GM12878 (cell line): ENCODE data around the gene CREB5. TPM values are rescaled to one million over a fixed set of nuclear protein-coding genes. Genes with fewer than 3 reads are reported as not detected.

ENCODE experiments used
- ATAC-seq: fragments of 200-7000 bp; cut with Tn5 transposase; 3 replicates; pipeline ENCODE4 v1.9.1; 2020; ENCODE audit warnings: mild to moderate bottlenecking, moderate library complexity
- BruUV-seq: library from RNA; stranded (reverse); fragments of 400-500 nt; replicated peaks from 2 replicates; lab custom pipeline; 2021; lab: Mats Ljungman, UMichigan
- CTCF ChIA-PET: fragments of 300-600 bp; sonication (Branson Sonifier 250); formaldehyde crosslinking; extraction: SDS; loops from one replicate; lab custom pipeline; 2021; ENCODE audit warnings: inconsistent platforms; lab: Yijun Ruan, JAX
- POLR2A ChIA-PET: fragments of 350-600 bp; formaldehyde crosslinking; extraction: SDS; loops from one replicate; lab custom pipeline; 2021; ENCODE audit warnings: inconsistent platforms; lab: Charles Lee
- RAD21 ChIA-PET: fragments of 300-600 bp; sonication (Branson Sonifier 250); formaldehyde crosslinking; loops from one replicate; lab custom pipeline; 2023; ENCODE audit warnings: antibody characterized with exemption; ENCODE audit not compliant: unreplicated experiment; lab: Charles Lee
- SMC1A ChIA-PET: fragments of 300-600 bp; sonication (Branson Sonifier 250); formaldehyde crosslinking; loops from one replicate; lab custom pipeline; 2023; ENCODE audit not compliant: unreplicated experiment, uncharacterized antibody; lab: Charles Lee
- DNase-seq: peaks from one replicate; pipeline ENCODE4 v3.0.0-alpha.2; 2011; ENCODE audit warnings: low read depth, low spot score
- FAIRE-seq: peaks from 3 replicates; lab custom pipeline; 2011; peaks lifted over from hg19 to GRCh38; lab: Jason Lieb, UNC
- H2AFZ ChIP-seq: 2 replicates; pipeline ENCODE4 v1.6.0; 2011; ENCODE audit warnings: low read depth, low read length, control low read depth; ENCODE audit not compliant: control insufficient read depth
- H3K27ac ChIP-seq: 2 replicates; pipeline ENCODE4 v1.5.1; 2011; ENCODE audit warnings: control low read depth; ENCODE audit not compliant: control insufficient read depth, insufficient read depth
- H3K27me3 ChIP-seq, 2 experiments: replicated peaks in 1 of 2; 2 replicates each; pipeline versions ENCODE4 v1.6.0 to v1.6.1; 2011; ENCODE audit warnings: low read length in 1 of 2; ENCODE audit not compliant: control insufficient read depth in 2 of 2, insufficient read depth in 2 of 2
- H3K36me3 ChIP-seq, 2 experiments: 2 replicates each; pipeline ENCODE4 v1.5.1; 2011; ENCODE audit warnings: low read length in 1 of 2; ENCODE audit not compliant: control insufficient read depth in 2 of 2, insufficient read depth in 2 of 2
- H3K4me1 ChIP-seq: 2 replicates; pipeline ENCODE4 v1.6.1; 2011; ENCODE audit warnings: mild to moderate bottlenecking, low read length, moderate library complexity, mixed read lengths; ENCODE audit not compliant: control insufficient read depth, insufficient read depth
- H3K4me2 ChIP-seq: 2 replicates; pipeline ENCODE4 v1.6.0; 2011; ENCODE audit warnings: control low read depth; ENCODE audit not compliant: control insufficient read depth, insufficient read depth
- H3K4me3 ChIP-seq: fragments of 200-600 bp; sonication (generic); 2 replicates; pipeline ENCODE4 v1.5.1; 2016
- H3K79me2 ChIP-seq: 2 replicates; pipeline ENCODE4 v1.6.0; 2011; ENCODE audit warnings: low read length; ENCODE audit not compliant: control insufficient read depth, insufficient read depth
- H3K9ac ChIP-seq: 2 replicates; pipeline ENCODE4 v1.8.0; 2011; ENCODE audit warnings: low read length, control low read depth, mixed read lengths; ENCODE audit not compliant: control insufficient read depth, insufficient read depth
- H3K9me3 ChIP-seq: replicated peaks from 3 replicates; pipeline ENCODE4 v1.5.1; 2011; ENCODE audit warnings: mild to moderate bottlenecking, low read length; ENCODE audit not compliant: control insufficient read depth, insufficient read depth
- H4K20me1 ChIP-seq: 2 replicates; pipeline ENCODE4 v1.6.0; 2011; ENCODE audit not compliant: control insufficient read depth, insufficient read depth
- HDAC6 ChIP-seq: fragments of 200-600 bp; sonication (generic); IDR thresholded peaks from one replicate; pipeline ENCODE4 v1.8.0; 2017; ENCODE audit warnings: antibody characterized with exemption; ENCODE audit not compliant: unreplicated experiment
- MEF2A ChIP-seq: IDR thresholded peaks from 2 replicates; pipeline ENCODE4 v1.6.1; 2011; ENCODE audit warnings: low read depth, mild to moderate bottlenecking, low read length, moderate library complexity; ENCODE audit not compliant: insufficient read depth
- PML ChIP-seq: IDR thresholded peaks from 2 replicates; pipeline ENCODE4 v1.6.1; 2012; ENCODE audit warnings: low read length, inconsistent platforms
- SPI1 ChIP-seq: IDR thresholded peaks from 2 replicates; pipeline ENCODE4 v1.6.1; 2011; ENCODE audit warnings: low read depth, mild to moderate bottlenecking, low read length, moderate library complexity, borderline replicate concordance; ENCODE audit not compliant: insufficient read depth
- TAF1 ChIP-seq: IDR thresholded peaks from 2 replicates; pipeline ENCODE4 v1.6.1; 2011; ENCODE audit warnings: mild to moderate bottlenecking, low read depth, low read length, borderline replicate concordance
- YY1 ChIP-seq: IDR thresholded peaks from 2 replicates; pipeline ENCODE4 v1.6.1; 2011; ENCODE audit warnings: low read depth, mild to moderate bottlenecking, low read length
- WGBS: methylation state at CpG from one replicate; pipeline ENCODE4 v1.1.6; 2016; ENCODE audit warnings: low lambda C conversion rate; ENCODE audit not compliant: insufficient replicate concordance, insufficient coverage; ENCODE audit errors: missing lambda C conversion rate; 5-methylcytosine and 5-hydroxymethylcytosine counted together
- in situ Hi-C: fragments of 300-500 bp; cut with MboI; formaldehyde crosslinking; loops from 9 replicates; pipeline ENCODE4 v1.14.3; 2018; ENCODE audit warnings: mixed read lengths
- intact Hi-C: fragments of 100-400 bp; cut with micrococcal nuclease; formaldehyde crosslinking; loops from one replicate; pipeline ENCODE4 v1.14.2; 2022; ENCODE audit not compliant: unreplicated experiment
- polyA plus RNA-seq, 11 experiments: library from polyadenylated mRNA; depleted of rRNA in 4 of 11; unstranded in 6 of 11; stranded (reverse) in 5 of 11; fragments of >200 nt; fragmentation: Nextera tagmentation in 4 of 11; fragmentation: Illumina TruSeq in 1 of 11; extraction: Ambion mirVana in 4 of 11; extraction: Trizol in 1 of 11; gene quantifications; 1 replicate in 1 of 11; 2 replicates in 10 of 11; pipeline versions ENCODE4 v1.2.1 to v1.2.3, GENCODE V29; 2011 to 2016; ENCODE audit warnings: inconsistent platforms in 2 of 11, missing spikeins in 2 of 11, low read depth in 1 of 11
- total RNA-seq, 4 experiments: library from RNA; depleted of rRNA in 3 of 4; stranded (reverse); fragments of >200 nt in 3 of 4; fragmentation: Illumina TruSeq in 1 of 4; extraction: Trizol in 1 of 4; gene quantifications; 2 replicates each; pipeline versions ENCODE4 v1.2.1 to v1.2.3, GENCODE V29; 2013 to 2021
- TF ChIP-seq, protein P1 (sequence below): IDR thresholded peaks from 2 replicates; pipeline ENCODE4 v1.6.1; 2011; ENCODE audit warnings: borderline replicate concordance, low read depth, mild to moderate bottlenecking, moderate library complexity, low read length; ENCODE audit not compliant: insufficient read depth, poor library complexity, severe bottlenecking

CREB5 gene
- total and polyA plus RNA-seq, 10 of the 15 experiments (the other 5 are each of a cell fraction or from before 2014, with no cell fraction given): 12.9 to 74.1 (median 53.0) TPM

DNA sequence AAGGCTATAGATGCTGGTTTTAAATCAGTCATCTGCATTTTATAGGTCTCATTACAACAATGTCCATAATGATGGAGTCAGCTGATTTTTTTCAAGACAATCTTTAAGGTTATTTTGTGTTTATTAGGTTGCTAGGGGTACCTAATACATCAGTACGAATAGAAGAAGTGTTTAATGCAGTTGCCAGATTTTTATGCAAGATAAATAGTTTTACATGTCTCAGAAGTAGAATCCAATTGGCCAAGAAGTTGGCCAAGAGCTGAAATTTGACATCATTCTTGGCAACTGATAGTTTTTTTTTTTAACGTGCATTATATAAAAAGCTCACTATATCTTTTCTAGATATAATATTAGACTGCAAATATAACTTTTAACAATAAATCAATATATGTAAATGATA is 337.3 kb downstream of the CREB5 start:
- H3K9me3 ChIP-seq: no peaks in the 10 kb centered on the region
- H3K4me3 ChIP-seq: no peak overlapping the region
- H3K79me2 ChIP-seq: no peaks in the 10 kb centered on the region
- no peak for TF ChIP-seq HDAC6
- TF ChIP-seq PML: no peak
- ATAC-seq: no peak
- no TSS peak for BruUV-seq
- CTCF ChIA-PET: interaction anchor here (1.4 to 3.2 kb wide), 2 partner anchors 11 to 105 kb away, joined by 3 to 23 read pairs; no protein-coding TSS in a partner anchor
- DNase-seq: no peak
- intact Hi-C loops (no loop called here), in situ Hi-C loops (no loop called here)
- no peak overlapping the region for H3K27ac ChIP-seq
- POLR2A ChIA-PET: no interaction called here
- no peaks in the 10 kb centered on the region for H3K27me3 ChIP-seq
- no peaks in the 10 kb centered on the region for H3K4me1 ChIP-seq
- RAD21 ChIA-PET: no interaction called here
- 62% methylated on average over 2 of the region's 2 CpGs for WGBS
- H4K20me1 ChIP-seq: no peaks in the 10 kb centered on the region
- H3K9ac ChIP-seq: no peak overlapping the region
- no peak for FAIRE-seq
- no peak overlapping the region for H2AFZ ChIP-seq
- SMC1A ChIA-PET: interaction anchor here (1.3 to 2.2 kb wide), 5 partner anchors 10 to 116 kb away, joined by 3 to 12 read pairs (median 3); no protein-coding TSS in a partner anchor
- no peak overlapping the region for H3K4me2 ChIP-seq
- peaks cover 0 to 7% of the 10 kb centered on the region in 2 experiments; a peak in 2 of 4 replicates for H3K36me3 ChIP-seq

DNA sequence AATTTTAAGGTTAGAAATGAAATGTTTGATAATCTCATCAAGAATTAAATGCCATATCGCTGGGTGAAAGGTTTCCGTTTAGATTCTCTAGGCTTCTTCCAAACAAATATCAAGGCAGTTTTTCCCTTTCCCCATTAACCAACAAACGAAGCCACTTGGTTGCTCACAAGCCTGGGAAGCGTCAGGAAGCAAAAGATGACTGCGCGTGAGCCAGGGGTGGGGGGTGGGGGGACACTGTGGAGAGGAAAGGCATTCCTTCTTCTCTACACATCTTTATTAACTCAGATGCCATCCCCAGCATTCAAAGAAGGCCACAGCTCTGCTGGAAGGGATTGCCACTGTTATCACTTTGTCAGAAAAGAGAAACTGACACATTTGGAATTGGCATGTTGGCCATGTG is 338.7 kb downstream of the CREB5 start:
- no peak overlapping the region for H2AFZ ChIP-seq
- DNase-seq (no peak), ATAC-seq (no peak), FAIRE-seq (no peak)
- no peaks in the 10 kb centered on the region for H3K27me3 ChIP-seq
- H3K36me3 ChIP-seq: peaks cover 0 to 4% of the 10 kb centered on the region in 2 experiments; a peak in 2 of 4 replicates
- ChIA-PET CTCF (no interaction called here), POLR2A (no interaction called here), RAD21 (no interaction called here), SMC1A (interaction anchor here (0.7 to 1.9 kb wide), 5 partner anchors 13 to 136 kb away, joined by 3 to 5 read pairs (median 3); no protein-coding TSS in a partner anchor)
- no peaks in the 10 kb centered on the region for H3K79me2 ChIP-seq
- intact Hi-C loops (no loop called here), in situ Hi-C loops (no loop called here)
- no peaks in the 10 kb centered on the region for H3K9me3 ChIP-seq
- WGBS: 76% methylated on average over 6 of the region's 6 CpGs
- TF ChIP-seq MEF2A: no peak
- TF ChIP-seq, protein P1, sequence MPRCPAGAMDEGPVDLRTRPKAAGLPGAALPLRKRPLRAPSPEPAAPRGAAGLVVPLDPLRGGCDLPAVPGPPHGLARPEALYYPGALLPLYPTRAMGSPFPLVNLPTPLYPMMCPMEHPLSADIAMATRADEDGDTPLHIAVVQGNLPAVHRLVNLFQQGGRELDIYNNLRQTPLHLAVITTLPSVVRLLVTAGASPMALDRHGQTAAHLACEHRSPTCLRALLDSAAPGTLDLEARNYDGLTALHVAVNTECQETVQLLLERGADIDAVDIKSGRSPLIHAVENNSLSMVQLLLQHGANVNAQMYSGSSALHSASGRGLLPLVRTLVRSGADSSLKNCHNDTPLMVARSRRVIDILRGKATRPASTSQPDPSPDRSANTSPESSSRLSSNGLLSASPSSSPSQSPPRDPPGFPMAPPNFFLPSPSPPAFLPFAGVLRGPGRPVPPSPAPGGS: no peak
- no peak for TF ChIP-seq SPI1
- TF ChIP-seq TAF1: no peak
- no peak for TF ChIP-seq YY1
- TF ChIP-seq HDAC6: no peak
- H3K4me3 ChIP-seq: no peak overlapping the region
- BruUV-seq: no TSS peak
- H3K27ac ChIP-seq: no peak overlapping the region
- H3K4me2 ChIP-seq: no peak overlapping the region
- no peaks in the 10 kb centered on the region for H3K4me1 ChIP-seq
- H3K9ac ChIP-seq: no peak overlapping the region
- no peaks in the 10 kb centered on the region for H4K20me1 ChIP-seq
